Memory B cell (primary cell): ENCODE measurements around the gene PRR30.
A peak's percentile ranks its signal among the peaks of the same experiment; 100 is the strongest.

Experiments
- ATAC-seq: fragments of 150-1000 bp; cut with Tn5 transposase; 2 replicates; pipeline ENCODE4 v1.10.0; 2021; ENCODE audit warnings: low read depth, mild to moderate bottlenecking, moderate library complexity
- DNase-seq, 2 donors: peaks; one replicate each; pipeline ENCODE4 v3.0.0; 2022; ENCODE audit warnings: low spot score in 2 of 2
- H3K27ac Mint-ChIP-seq: one replicate; pipeline ENCODE4 v1.8.0; 2022; ENCODE audit warnings: mild to moderate bottlenecking, moderate library complexity, mixed read lengths
- H3K27me3 Mint-ChIP-seq: one replicate; pipeline ENCODE4 v1.8.0; 2022; ENCODE audit warnings: mixed read lengths
- H3K36me3 Mint-ChIP-seq: one replicate; pipeline ENCODE4 v1.8.0; 2022; ENCODE audit warnings: mild to moderate bottlenecking, mixed read lengths
- H3K4me1 Mint-ChIP-seq: one replicate; pipeline ENCODE4 v1.8.0; 2022; ENCODE audit warnings: mixed read lengths
- H3K4me3 Mint-ChIP-seq: one replicate; pipeline ENCODE4 v1.8.0; 2022; ENCODE audit warnings: mild to moderate bottlenecking, moderate library complexity, mixed read lengths
- H3K9me3 Mint-ChIP-seq: one replicate; pipeline ENCODE4 v1.8.0; 2022; ENCODE audit warnings: mixed read lengths

Gene PRR30

DNA sequence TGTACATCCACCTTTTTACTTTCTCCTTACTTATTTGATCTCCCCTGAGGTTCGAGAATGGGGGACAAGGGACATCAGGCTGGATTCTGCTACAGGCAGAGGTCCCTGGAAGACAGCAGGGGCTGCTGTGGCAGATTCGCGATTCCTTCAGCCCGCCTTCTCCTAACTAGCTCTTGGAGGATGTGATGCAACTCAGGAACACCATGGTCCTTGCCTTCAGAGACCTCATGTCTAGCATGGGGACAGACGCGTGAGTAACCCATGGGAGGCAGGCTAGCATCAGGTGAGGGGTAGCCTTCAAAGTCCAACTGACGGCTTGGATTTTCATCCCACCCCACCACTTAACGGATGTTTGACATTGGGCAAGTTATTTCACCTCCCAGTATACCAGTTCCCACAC is 8.7 kb upstream of the PRR30 start:
- no peak for ATAC-seq
- H3K36me3 Mint-ChIP-seq = peaks cover 2% of the 10 kb centered on the region
- H3K27ac Mint-ChIP-seq = no peak overlapping the region
- H3K4me3 Mint-ChIP-seq = no peak overlapping the region
- H3K27me3 Mint-ChIP-seq = peaks cover 11% of the 10 kb centered on the region
- no peaks in the 10 kb centered on the region for H3K9me3 Mint-ChIP-seq
- peaks cover 2% of the 10 kb centered on the region for H3K4me1 Mint-ChIP-seq
- DNase-seq = no peak

DNA sequence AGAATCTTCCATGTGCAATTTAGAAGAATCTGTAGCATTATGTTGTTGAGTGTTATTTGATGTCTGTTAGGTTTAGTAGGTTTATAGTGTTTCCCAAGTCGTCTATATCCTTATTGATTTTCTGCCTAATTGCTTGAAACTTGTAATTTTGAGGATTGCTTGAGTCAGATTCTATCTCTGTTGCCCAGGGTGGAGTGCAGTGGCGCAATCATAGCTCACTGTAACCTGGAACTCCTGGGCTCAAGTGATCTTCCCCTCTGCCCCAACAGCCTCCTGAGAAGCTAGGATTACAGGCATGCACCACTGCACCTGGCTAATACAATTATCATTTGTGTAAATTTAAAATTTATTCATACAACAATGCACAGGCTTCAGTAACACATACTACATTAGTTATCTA is 6.5 kb upstream of the PRR30 start:
- no peak for DNase-seq
- Mint-ChIP-seq H3K27me3 (peaks cover 11% of the 10 kb centered on the region), H3K27ac (no peak overlapping the region), H3K4me3 (no peak overlapping the region), H3K4me1 (peaks cover 2% of the 10 kb centered on the region), H3K9me3 (no peaks in the 10 kb centered on the region), H3K36me3 (peaks cover 2% of the 10 kb centered on the region)
- no peak for ATAC-seq

DNA sequence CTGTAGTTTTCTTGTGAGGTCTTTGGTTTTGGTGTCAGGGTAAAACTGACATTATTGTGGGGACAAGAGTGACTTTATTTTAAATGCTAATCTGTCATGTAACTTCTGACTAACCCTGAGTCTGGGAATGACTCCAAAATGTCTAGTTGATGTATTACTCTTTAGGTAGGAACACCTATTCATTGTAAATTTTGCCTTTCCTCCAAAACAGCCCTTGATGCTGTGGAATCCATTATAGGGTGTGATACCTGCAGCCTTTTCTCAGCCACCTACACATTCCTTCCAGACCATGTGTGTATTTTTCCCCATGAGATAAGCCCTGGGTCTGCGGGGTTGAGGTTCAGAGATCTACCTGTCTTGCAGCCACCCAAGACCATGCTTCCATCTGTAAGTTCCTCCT is 4.1 kb upstream of the PRR30 start:
- no peak for ATAC-seq
- Mint-ChIP-seq H3K4me3 (no peak overlapping the region), H3K27ac (no peak overlapping the region), H3K4me1 (peaks cover 2% of the 10 kb centered on the region), H3K27me3 (peaks cover 9% of the 10 kb centered on the region), H3K9me3 (no peaks in the 10 kb centered on the region), H3K36me3 (peaks cover 2% of the 10 kb centered on the region)
- no peak for DNase-seq

DNA sequence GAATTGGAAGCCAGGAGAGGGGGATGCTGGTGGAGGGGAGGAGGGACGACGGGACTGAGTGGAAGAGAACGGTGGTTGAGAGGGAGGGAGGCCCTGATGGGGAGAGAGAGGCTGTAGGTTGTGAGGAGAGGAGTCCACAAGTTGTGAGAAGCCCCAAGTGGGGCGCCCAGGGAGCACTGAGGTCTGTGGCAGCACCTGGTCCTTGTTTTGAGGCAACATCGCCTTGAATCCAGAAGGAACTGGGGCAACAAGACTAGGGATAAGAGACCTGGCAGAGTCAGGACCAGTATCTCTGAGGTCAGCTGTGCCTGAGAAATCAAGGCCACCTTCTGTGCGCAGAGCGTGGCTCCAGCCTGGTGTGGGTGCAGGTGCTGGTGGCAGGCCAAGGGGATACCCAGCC is 1.1 kb downstream of the PRR30 start:
- H3K4me3 Mint-ChIP-seq = no peak overlapping the region
- H3K36me3 Mint-ChIP-seq = peaks cover under 1% of the 10 kb centered on the region
- no peaks in the 10 kb centered on the region for H3K9me3 Mint-ChIP-seq
- peaks cover 7% of the 10 kb centered on the region for H3K4me1 Mint-ChIP-seq
- DNase-seq = no peak
- no peaks in the 10 kb centered on the region for H3K27me3 Mint-ChIP-seq
- no peak overlapping the region for H3K27ac Mint-ChIP-seq
- ATAC-seq = no peak

DNA sequence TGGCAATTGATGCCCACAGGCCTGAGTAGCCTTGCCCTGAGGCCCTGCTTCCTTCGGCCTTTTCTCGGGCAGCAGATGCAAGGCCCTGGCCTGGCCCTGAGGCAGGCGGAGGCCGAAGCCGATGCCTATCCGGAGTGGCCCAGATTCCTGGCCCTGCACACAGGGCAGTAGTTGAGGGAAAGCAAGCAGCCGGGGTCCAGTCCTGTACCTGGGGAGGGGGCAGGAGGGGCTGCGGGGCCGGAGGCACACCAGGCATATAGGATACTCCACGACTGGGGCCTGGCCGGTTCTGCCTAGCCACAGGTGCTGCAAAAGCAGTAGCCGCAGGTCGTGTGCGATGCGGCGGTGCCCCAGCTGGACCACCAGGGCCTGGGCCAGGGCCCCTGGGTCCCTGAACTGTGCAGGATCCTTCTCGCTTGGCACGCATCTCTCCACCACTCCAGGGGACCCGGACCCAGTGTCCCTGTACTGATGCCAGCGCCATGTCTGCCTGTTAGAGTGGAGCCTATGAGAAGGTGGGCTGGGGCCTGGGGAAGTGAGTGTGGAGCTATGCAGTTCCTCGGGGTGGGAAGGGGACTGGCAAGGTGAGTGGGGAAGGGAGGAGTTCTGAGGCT is 1.8 kb downstream of the PRR30 start:
- Mint-ChIP-seq H3K9me3 (no peaks in the 10 kb centered on the region), H3K36me3 (peaks cover 5% of the 10 kb centered on the region), H3K4me1 (peaks cover 12% of the 10 kb centered on the region), H3K4me3 (no peak overlapping the region), H3K27me3 (no peaks in the 10 kb centered on the region), H3K27ac (no peak overlapping the region)
- ATAC-seq (no peak), DNase-seq (no peak)

DNA sequence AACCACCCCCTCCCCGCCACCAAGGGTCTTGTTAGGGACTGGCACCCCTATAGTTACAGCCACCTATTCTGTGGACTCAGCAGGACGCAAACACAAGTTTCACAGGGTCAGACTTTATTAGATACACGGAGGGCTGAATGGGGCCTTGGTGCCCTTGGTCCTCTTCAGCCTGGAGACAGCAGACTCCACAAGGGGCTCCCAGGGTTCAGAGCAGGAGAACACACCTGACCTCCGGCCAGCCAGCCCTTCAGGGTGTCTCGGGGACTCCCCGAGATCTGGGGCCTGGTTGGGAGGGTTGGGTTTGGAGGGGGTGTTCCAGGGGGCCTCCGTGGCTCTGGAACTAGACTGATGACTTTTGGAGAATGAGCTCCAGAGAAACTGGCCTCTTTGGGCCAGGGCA is 2.5 kb downstream of the PRR30 start:
- ATAC-seq = no peak
- H3K9me3 Mint-ChIP-seq = no peaks in the 10 kb centered on the region
- peaks cover 12% of the 10 kb centered on the region for H3K4me1 Mint-ChIP-seq
- no peak overlapping the region for H3K27ac Mint-ChIP-seq
- no peaks in the 10 kb centered on the region for H3K27me3 Mint-ChIP-seq
- H3K4me3 Mint-ChIP-seq = no peak overlapping the region
- peaks cover 5% of the 10 kb centered on the region for H3K36me3 Mint-ChIP-seq
- no peak for DNase-seq

DNA sequence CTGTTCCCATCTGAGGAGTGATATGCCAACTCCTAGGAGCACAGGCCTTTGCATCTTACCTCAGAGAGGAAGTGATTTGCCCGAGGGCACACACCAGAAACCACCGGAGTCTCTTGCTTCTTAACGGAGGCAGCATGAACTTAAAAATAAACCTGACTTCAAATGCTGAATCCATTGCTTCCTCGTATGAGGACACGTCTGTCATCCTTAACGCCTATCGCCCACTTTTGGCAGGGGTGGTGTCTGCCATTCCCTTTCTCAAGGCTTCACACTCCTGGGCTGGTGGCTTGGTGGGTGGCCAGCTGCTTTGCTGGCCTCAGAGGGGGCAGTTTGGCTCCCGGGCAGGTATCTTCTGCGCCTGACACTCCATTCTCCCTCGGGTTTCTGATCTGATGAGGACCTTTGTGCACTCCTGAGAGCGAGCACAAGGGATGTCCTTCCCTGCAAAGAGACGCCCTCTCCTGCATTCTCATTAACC is 3.7 kb downstream of the PRR30 start:
- Mint-ChIP-seq H3K4me3 (peak overlapping the region; percentile 94), H3K4me1 (peaks cover 12% of the 10 kb centered on the region)

DNA sequence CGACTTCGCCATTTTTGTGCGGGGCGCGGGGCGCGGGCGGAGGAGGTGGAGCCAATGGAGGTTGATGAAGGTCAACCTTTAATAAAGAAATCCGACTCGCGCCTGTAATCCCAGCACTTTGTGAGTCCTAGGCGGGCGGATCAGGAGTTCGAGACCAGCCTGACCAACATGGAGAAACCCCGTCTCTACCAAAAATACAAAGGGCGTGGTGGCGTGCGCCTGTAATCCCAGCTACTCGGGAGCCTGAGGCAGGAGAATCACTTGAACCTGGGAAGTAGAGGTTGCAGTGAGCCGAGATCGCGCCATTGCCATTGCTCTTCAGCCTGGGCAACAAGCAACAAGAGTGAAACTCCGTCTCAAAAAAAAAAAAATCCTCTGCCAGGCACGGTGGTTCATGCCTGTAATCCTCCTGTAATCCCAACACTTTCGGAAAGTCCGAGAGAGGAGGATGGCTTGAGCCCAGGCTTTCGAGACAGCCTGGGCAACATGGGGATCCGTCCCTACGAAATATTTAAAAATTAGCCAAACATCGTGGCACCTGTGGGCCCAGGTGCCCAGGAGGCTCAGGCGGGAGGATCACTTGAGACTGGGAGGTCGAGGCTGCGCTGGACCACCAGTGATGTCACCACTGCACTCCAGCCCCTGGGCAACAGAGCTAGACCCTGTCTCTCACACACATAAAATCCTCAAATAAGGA is 4.3 kb downstream of the PRR30 start:
- no peak for ATAC-seq
- no peaks in the 10 kb centered on the region for H3K27me3 Mint-ChIP-seq
- no peak for DNase-seq
- H3K9me3 Mint-ChIP-seq = no peaks in the 10 kb centered on the region
- H3K4me3 Mint-ChIP-seq = peak overlapping the region; percentile 94
- H3K4me1 Mint-ChIP-seq = peaks cover 14% of the 10 kb centered on the region
- H3K36me3 Mint-ChIP-seq = peaks cover 10% of the 10 kb centered on the region
- peak overlapping the region; percentile 94 for H3K27ac Mint-ChIP-seq

More for the DNA sequence above, 3.7 kb downstream of the PRR30 start:
- peak overlapping the region; percentile 17 for H3K27ac Mint-ChIP-seq
- DNase-seq (no peak), ATAC-seq (no peak)
- peaks cover 7% of the 10 kb centered on the region for H3K36me3 Mint-ChIP-seq
- H3K27me3 Mint-ChIP-seq = no peaks in the 10 kb centered on the region
- no peaks in the 10 kb centered on the region for H3K9me3 Mint-ChIP-seq

DNA sequence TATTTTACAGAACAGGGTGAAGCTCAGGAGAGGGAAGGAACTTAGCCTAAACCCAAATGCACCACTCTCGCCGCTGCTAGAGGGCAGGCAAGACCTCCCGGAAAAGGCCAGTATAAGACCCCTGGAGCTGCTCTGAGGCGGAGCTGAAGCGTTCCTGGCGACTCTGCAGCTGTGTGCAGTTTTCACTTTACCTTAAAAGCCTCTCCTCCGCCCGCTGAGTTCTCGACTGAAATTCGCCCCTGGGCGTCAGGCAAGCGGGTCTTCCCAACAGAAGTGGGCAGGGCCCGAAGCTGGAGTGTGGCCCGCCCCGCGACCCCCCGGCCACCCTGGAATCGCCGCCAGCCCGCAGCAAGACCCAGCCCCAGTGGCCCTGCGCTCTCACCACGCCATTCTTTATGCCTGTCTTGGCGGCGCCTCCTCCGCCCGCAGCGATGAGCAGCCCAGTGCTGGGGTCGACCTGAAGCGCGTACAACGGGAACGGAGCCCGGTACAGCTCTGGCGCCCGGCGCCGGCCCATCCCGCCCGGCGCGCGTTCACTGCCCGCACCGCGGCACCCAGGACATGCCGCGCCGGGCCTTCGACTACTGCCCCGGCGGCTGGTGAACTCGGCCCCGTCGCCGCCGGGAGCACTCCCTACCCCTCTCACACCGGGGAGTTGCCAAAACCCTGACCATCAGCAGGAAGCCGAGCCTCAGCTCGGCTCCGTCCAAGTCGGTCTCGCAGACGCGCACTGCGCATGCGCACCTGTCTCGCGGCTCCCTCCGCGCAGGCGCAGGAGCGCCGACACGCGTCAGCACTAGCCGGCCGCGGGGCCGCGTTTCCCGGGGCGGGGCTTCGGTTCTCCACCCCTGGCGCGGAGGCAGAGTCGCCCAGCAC is 5.1 kb downstream of the PRR30 start, which contains the start of gene PREB:
Gene PREB, minus strand, starts transcription at position 732 of the 876 bp plus-strand sequence. Its CDS starts 215 bp downstream, at position 517.
- no peaks in the 10 kb centered on the region for H3K27me3 Mint-ChIP-seq
- ATAC-seq (peak; percentile 97), DNase-seq (peak; percentile 98 to 99)
- peak within 1 kb of the TSS; percentile 94 for H3K27ac Mint-ChIP-seq
- H3K4me1 Mint-ChIP-seq = peaks cover 17% of the 10 kb centered on the region
- peak within 1 kb of the TSS; percentile 94 for H3K4me3 Mint-ChIP-seq
- H3K9me3 Mint-ChIP-seq = no peaks in the 10 kb centered on the region
- H3K36me3 Mint-ChIP-seq = peaks cover 10% of the 10 kb centered on the region

DNA sequence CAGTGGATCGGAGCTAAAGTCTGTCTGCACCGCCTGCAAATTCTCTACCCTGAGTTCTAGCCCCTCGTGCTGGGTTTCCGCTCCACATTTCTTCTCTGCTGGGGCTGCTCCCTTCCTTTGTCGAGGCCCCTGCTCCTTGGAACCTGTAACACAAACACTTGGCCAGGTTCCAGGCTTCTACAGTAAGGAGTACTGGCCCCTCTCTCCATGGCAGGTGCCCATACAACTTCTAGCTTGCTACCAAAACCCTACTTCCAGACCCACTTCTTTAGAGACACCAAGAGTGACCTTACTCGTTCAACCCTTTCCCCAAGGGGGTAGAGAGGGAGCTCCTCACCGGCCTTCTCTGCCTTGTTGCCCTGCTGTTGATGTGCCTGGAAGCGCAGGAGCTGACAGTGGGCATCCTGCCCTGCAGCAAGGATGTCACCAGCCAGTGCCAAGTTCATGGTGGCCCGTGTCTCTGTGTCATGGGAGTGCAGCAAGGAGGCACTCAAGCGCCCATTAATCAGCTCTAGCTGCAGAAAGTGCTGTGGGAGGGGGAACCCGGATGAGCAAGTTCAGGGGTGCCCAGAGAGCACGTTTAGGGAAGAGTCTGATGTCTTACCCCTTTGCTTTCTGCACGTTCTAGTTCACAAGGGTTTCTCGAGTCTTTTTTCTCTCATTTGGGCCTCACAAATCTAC is 5.9 kb downstream of the PRR30 start:
- Mint-ChIP-seq H3K27me3 (no peaks in the 10 kb centered on the region), H3K4me1 (peaks cover 20% of the 10 kb centered on the region), H3K36me3 (peaks cover 13% of the 10 kb centered on the region), H3K27ac (peak overlapping the region; percentile 47), H3K9me3 (no peaks in the 10 kb centered on the region), H3K4me3 (peak overlapping the region; percentile 94)
- DNase-seq (no peak), ATAC-seq (no peak)

DNA sequence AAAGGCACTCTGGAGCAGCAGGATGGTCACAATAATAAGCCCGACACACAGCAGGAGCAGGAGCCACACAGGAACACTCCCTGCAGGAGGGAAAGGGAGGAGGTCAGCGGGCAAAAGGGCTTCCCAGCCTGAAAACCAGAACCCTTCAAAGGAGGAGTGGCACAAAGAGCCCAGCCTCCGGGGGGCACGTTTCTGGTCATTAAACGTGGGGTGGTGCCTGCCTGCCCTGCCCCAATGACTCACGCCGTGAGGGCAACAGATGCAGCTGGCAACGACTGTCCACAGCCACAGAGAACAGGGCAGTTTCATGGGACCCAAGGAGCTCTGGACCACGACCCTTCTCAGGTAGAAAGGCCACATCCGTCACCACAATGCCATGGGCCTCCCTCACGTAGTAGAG is 7.8 kb downstream of the PRR30 start:
- Mint-ChIP-seq H3K27ac (no peak overlapping the region), H3K9me3 (no peaks in the 10 kb centered on the region), H3K27me3 (no peaks in the 10 kb centered on the region), H3K4me1 (peaks cover 20% of the 10 kb centered on the region), H3K36me3 (peaks cover 13% of the 10 kb centered on the region), H3K4me3 (no peak overlapping the region)
- DNase-seq (no peak), ATAC-seq (no peak)

DNA sequence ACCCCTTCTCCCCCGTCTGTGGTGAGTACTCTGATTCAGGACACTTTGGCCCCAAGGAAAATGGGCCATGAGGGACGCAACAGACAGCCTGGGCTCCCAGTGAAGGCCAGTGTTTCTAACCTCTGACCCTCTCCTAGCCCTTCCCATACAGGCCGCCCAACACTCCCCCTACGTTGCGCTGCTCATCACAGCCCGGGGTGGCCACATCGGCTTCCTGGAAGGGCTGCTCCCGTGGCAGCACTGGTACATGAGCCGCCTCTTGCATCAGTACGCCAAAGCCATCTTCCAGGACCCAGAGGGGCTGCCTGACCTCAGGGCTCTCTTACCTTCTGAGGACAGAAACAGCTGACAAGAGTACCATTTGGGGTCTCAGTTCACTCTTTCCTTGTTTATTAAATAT is 8.8 kb downstream of the PRR30 start:
- H3K27me3 Mint-ChIP-seq = no peaks in the 10 kb centered on the region
- DNase-seq (no peak), ATAC-seq (no peak)
- H3K9me3 Mint-ChIP-seq = no peaks in the 10 kb centered on the region
- peaks cover 20% of the 10 kb centered on the region for H3K4me1 Mint-ChIP-seq
- peaks cover 13% of the 10 kb centered on the region for H3K36me3 Mint-ChIP-seq
- H3K27ac Mint-ChIP-seq = peak overlapping the region; percentile 41
- H3K4me3 Mint-ChIP-seq = no peak overlapping the region

DNA sequence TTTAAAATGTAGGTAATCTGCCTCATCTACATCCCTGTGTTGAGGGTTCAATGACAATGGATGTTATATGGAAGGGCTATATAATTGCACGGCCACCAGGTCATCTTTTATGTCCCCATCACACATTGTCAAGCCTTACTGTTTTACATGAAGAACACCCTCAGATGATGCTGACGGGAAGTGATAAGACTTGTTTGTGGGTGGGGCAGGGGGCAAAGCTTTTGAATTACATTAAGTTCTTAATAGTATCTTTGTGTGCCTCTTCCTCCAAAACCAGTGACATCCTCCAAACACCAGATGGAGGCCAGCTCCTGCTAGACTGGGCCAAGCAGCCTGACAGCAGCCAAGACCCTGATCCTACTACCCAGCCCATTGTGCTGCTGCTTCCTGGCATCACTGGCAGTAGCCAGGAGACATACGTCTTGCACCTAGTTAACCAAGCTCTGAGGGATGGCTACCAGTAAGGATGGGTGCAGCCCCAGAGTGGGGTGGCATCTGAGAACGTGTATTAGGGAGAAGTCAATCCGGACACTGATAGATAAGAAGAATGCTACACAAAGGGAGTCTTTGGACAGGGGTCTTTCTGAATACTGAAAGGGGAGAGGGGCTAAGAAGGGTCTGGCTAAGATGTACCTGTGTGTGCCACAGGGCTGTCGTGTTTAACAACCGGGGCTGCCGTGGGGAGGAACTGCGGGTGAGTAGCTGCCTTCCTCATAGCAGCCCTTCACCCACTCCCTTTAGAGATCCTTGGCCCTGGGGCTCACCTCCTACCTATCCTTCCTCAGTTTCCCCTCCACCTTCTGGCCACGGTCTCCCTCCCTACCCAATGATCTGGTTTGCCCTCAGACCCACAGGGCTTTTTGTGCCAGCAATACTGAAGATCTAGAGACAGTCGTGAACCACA is 10.3 kb downstream of the PRR30 start:
- Mint-ChIP-seq H3K4me1 (peaks cover 23% of the 10 kb centered on the region), H3K36me3 (peaks cover 13% of the 10 kb centered on the region), H3K27ac (peak overlapping the region; percentile 14), H3K9me3 (no peaks in the 10 kb centered on the region), H3K27me3 (no peaks in the 10 kb centered on the region), H3K4me3 (no peak overlapping the region)
- ATAC-seq = no peak
- DNase-seq = no peak
